HCEC 1CT (cell line): Measurements from ENCODE around the gene PLEKHD1.
"Not testable (repeated sequence)": the region's sequence is repeated elsewhere in the genome, so short reads cannot be mapped to it uniquely, and the experiment has no call there.

Source experiments
- DNase-seq: peaks from one replicate; pipeline ENCODE4 v3.0.0-alpha.2; 2017

Gene PLEKHD1

GRCh38 chr14:69483765-69484443 lies 624 bp upstream of the PLEKHD1 start:
- no peak for DNase-seq

- no peak for DNase-seq
Observed at GRCh38 chr14:69485315-69485660, 760 bp downstream of the PLEKHD1 start.

- no peak for DNase-seq
Observed at GRCh38 chr14:69485701-69486100, 1.2 kb downstream of the PLEKHD1 start.

GRCh38 chr14:69487226-69487625 lies 2.7 kb downstream of the PLEKHD1 start:
- no peak for DNase-seq

- DNase-seq: no peak
Observed at GRCh38 chr14:69487771-69488170, 3.2 kb downstream of the PLEKHD1 start.

- DNase-seq: no peak
Observed at GRCh38 chr14:69489495-69489894, 5.0 kb downstream of the PLEKHD1 start.

- no peak for DNase-seq
Observed at GRCh38 chr14:69490219-69490918, 5.8 kb downstream of the PLEKHD1 start.

- no peak for DNase-seq
Observed at GRCh38 chr14:69491193-69491592, 6.7 kb downstream of the PLEKHD1 start.

GRCh38 chr14:69493038-69493437 lies 8.5 kb downstream of the PLEKHD1 start:
- DNase-seq: no peak

GRCh38 chr14:69493791-69494190 lies 9.3 kb downstream of the PLEKHD1 start:
- DNase-seq: no peak

GRCh38 chr14:69495341-69495921 lies 10.9 kb downstream of the PLEKHD1 start:
- DNase-seq: no peak

- not testable (repeated sequence) for DNase-seq
Observed at GRCh38 chr14:69497866-69498265, 13.3 kb downstream of the PLEKHD1 start.

GRCh38 chr14:69498286-69498685 lies 13.8 kb downstream of the PLEKHD1 start:
- DNase-seq: not testable (repeated sequence)

GRCh38 chr14:69499436-69499835 lies 14.9 kb downstream of the PLEKHD1 start:
- no peak for DNase-seq

- no peak for DNase-seq
Observed at GRCh38 chr14:69500096-69500495, 15.6 kb downstream of the PLEKHD1 start.

GRCh38 chr14:69500736-69501135 lies 16.2 kb downstream of the PLEKHD1 start:
- DNase-seq: no peak

GRCh38 chr14:69501423-69501838 lies 16.9 kb downstream of the PLEKHD1 start:
- no peak for DNase-seq

- DNase-seq: no peak
Observed at GRCh38 chr14:69504775-69505174, 20.2 kb downstream of the PLEKHD1 start.

GRCh38 chr14:69505338-69506240 lies 21.1 kb downstream of the PLEKHD1 start:
- no peak for DNase-seq

GRCh38 chr14:69506241-69506595 lies 21.7 kb downstream of the PLEKHD1 start:
- DNase-seq: no peak

GRCh38 chr14:69518289-69519101 lies 34.0 kb downstream of the PLEKHD1 start:
- no peak for DNase-seq
